Endodermal cell (in vitro differentiated cells): Measurements from ENCODE around the gene ACAD9. TPM values are rescaled to one million over a fixed set of nuclear protein-coding genes. Genes with fewer than 3 reads are reported as not detected.

Experiments used
- DNase-seq: peaks from one replicate; pipeline ENCODE4 v3.0.0-alpha.2; 2017
- H3K27ac ChIP-seq: 2 replicates; pipeline ENCODE4 v1.5.1; 2013; ENCODE audit warnings: mild to moderate bottlenecking, low read depth, low read length, moderate library complexity
- H3K27me3 ChIP-seq: 2 replicates; pipeline ENCODE4 v1.6.1; 2013; ENCODE audit warnings: mild to moderate bottlenecking, low read length, moderate library complexity; ENCODE audit not compliant: insufficient read depth, control insufficient read depth, poor library complexity, severe bottlenecking
- H3K36me3 ChIP-seq: 2 replicates; pipeline ENCODE4 v1.7.0; 2013; ENCODE audit warnings: mild to moderate bottlenecking, low read length, moderate library complexity; ENCODE audit not compliant: control insufficient read depth, insufficient read depth
- H3K4me1 ChIP-seq: one replicate; pipeline ENCODE4 v1.7.0; 2013; ENCODE audit warnings: low read length; ENCODE audit not compliant: control insufficient read depth, insufficient read depth
- H3K4me3 ChIP-seq: 2 replicates; pipeline ENCODE4 v1.5.1; 2013; ENCODE audit warnings: mild to moderate bottlenecking, low read length, moderate library complexity
- H3K9ac ChIP-seq: 2 replicates; pipeline ENCODE4 v1.6.1; 2013; ENCODE audit warnings: mild to moderate bottlenecking, low read length, moderate library complexity; ENCODE audit not compliant: poor library complexity, severe bottlenecking; ENCODE audit errors: extremely low read depth
- H3K9me3 ChIP-seq: 2 replicates; pipeline ENCODE4 v1.6.1; 2013; ENCODE audit warnings: mild to moderate bottlenecking, low read length, moderate library complexity; ENCODE audit not compliant: control insufficient read depth
- H3K27ac Mint-ChIP-seq: 2 replicates; pipeline ENCODE4 v1.8.0; 2020; ENCODE audit warnings: mixed read lengths
- H3K27me3 Mint-ChIP-seq: 2 replicates; pipeline ENCODE4 v1.8.0; 2021; ENCODE audit warnings: mild to moderate bottlenecking, mixed read lengths; ENCODE audit not compliant: insufficient read depth
- H3K36me3 Mint-ChIP-seq: 2 replicates; pipeline ENCODE4 v1.8.0; 2020; ENCODE audit warnings: low read depth, mixed read lengths
- H3K4me1 Mint-ChIP-seq: 2 replicates; pipeline ENCODE4 v1.8.0; 2020; ENCODE audit warnings: mixed read lengths
- H3K4me3 Mint-ChIP-seq: 2 replicates; pipeline ENCODE4 v1.8.0; 2020; ENCODE audit warnings: mild to moderate bottlenecking, moderate library complexity, mixed read lengths
- H3K9me3 Mint-ChIP-seq: 2 replicates; pipeline ENCODE4 v1.8.0; 2020; ENCODE audit warnings: mild to moderate bottlenecking, mixed read lengths
- CTCF ChIP-seq: fragments of 200-600 bp; sonication (generic); conservative IDR thresholded peaks from 2 replicates; pipeline ENCODE4 v1.5.0; 2021; ENCODE audit warnings: antibody characterized with exemption, mild to moderate bottlenecking
- WGBS, 2 experiments: methylation state at CpG; one replicate each; pipeline versions ENCODE4 v1.1.5 to v1.1.7; 2013; ENCODE audit warnings: missing lambda C conversion rate in 2 of 2, mixed read lengths in 1 of 2; ENCODE audit not compliant: insufficient coverage in 1 of 2, insufficient read length in 1 of 2; 5-methylcytosine and 5-hydroxymethylcytosine counted together
- total RNA-seq, 2 donors: library from RNA; stranded (reverse); fragmentation: NEBNext Ultra II Directional in 1 of 2; extraction: Animal tissue kit (Norgen Biotek cat#: 25700) in 1 of 2; gene quantifications; 2 replicates in 1 of 2; 3 replicates in 1 of 2; pipeline ENCODE4 v1.2.1, GENCODE V29; 2021

Gene ACAD9
- total RNA-seq, 2 donors from 2014 or later, result 48.0 to 52.1 TPM

GRCh38 chr3:128854475-128854874 is 24.9 kb upstream of the ACAD9 start:
- DNase-seq, result no peak
- Histone ChIP-seq H3K36me3 (peaks cover 41% of the 10 kb centered on the region), H3K4me1 (no peaks in the 10 kb centered on the region), H3K9ac (no peak overlapping the region), H3K27me3 (no peaks in the 10 kb centered on the region), H3K27ac (no peak overlapping the region), H3K4me3 (no peak overlapping the region), H3K9me3 (peaks cover 59% of the 10 kb centered on the region)
- peaks cover 4% of the 10 kb centered on the region for H3K4me1 Mint-ChIP-seq
- H3K27me3 Mint-ChIP-seq, result no peaks in the 10 kb centered on the region
- H3K36me3 Mint-ChIP-seq, result peaks cover 40% of the 10 kb centered on the region
- WGBS, 2 experiments, result 95 to 96% methylated on average over 3 of the region's 3 CpGs
- no peak for TF ChIP-seq CTCF
- no peak overlapping the region for H3K4me3 Mint-ChIP-seq
- peaks cover 63% of the 10 kb centered on the region for H3K9me3 Mint-ChIP-seq
- H3K27ac Mint-ChIP-seq, result no peak overlapping the region

GRCh38 chr3:128855569-128855968 is 23.9 kb upstream of the ACAD9 start:
- WGBS, 2 experiments, result 78 to 82% methylated on average over 3 to 4 of the region's 4 CpGs
- no peak overlapping the region for H3K27ac Mint-ChIP-seq
- Histone ChIP-seq H3K36me3 (peaks cover 49% of the 10 kb centered on the region), H3K27me3 (no peaks in the 10 kb centered on the region), H3K27ac (no peak overlapping the region), H3K4me1 (no peaks in the 10 kb centered on the region), H3K9ac (no peak overlapping the region), H3K4me3 (no peak overlapping the region), H3K9me3 (peaks cover 70% of the 10 kb centered on the region)
- peaks cover 48% of the 10 kb centered on the region for H3K36me3 Mint-ChIP-seq
- H3K27me3 Mint-ChIP-seq, result no peaks in the 10 kb centered on the region
- DNase-seq, result no peak
- H3K4me1 Mint-ChIP-seq, result no peaks in the 10 kb centered on the region
- no peak for TF ChIP-seq CTCF
- H3K4me3 Mint-ChIP-seq, result no peak overlapping the region
- peaks cover 74% of the 10 kb centered on the region for H3K9me3 Mint-ChIP-seq

GRCh38 chr3:128858167-128858566 is 21.3 kb upstream of the ACAD9 start:
- 88 to 90% methylated on average over 2 to 3 of the region's 3 CpGs for WGBS, 2 experiments
- Mint-ChIP-seq H3K9me3 (peaks cover 78% of the 10 kb centered on the region), H3K4me3 (no peak overlapping the region)

More at GRCh38 chr3:128858167-128858566, 21.3 kb upstream of the ACAD9 start:
- H3K27ac Mint-ChIP-seq, result no peak overlapping the region
- H3K27me3 ChIP-seq, result no peaks in the 10 kb centered on the region
- H3K4me3 ChIP-seq, result no peak overlapping the region
- no peaks in the 10 kb centered on the region for H3K27me3 Mint-ChIP-seq
- H3K36me3 Mint-ChIP-seq, result peaks cover 63% of the 10 kb centered on the region
- peaks cover 77% of the 10 kb centered on the region for H3K9me3 ChIP-seq
- no peaks in the 10 kb centered on the region for H3K4me1 ChIP-seq
- no peak for TF ChIP-seq CTCF
- H3K27ac ChIP-seq, result no peak overlapping the region
- no peak overlapping the region for H3K9ac ChIP-seq
- H3K36me3 ChIP-seq, result peaks cover 54% of the 10 kb centered on the region
- no peaks in the 10 kb centered on the region for H3K4me1 Mint-ChIP-seq
- no peak for DNase-seq
